Osteoblast (primary cell): ENCODE results near the gene SLC43A1. TPM values are rescaled to one million over a fixed set of nuclear protein-coding genes. Genes with fewer than 3 reads are reported as not detected.

Experiments
- DNase-seq: peaks from one replicate; pipeline ENCODE4 v3.0.0; 2011; ENCODE audit warnings: low spot score, mixed read lengths; ENCODE audit not compliant: insufficient read length; ENCODE audit errors: missing footprints
- H2AFZ ChIP-seq: 2 replicates; pipeline ENCODE4 v1.6.0; 2011; ENCODE audit warnings: mild to moderate bottlenecking, low read length
- H3K27ac ChIP-seq: 2 replicates; pipeline ENCODE4 v1.5.1; 2011; ENCODE audit warnings: mild to moderate bottlenecking, low read depth, low read length, moderate library complexity
- H3K27me3 ChIP-seq: 2 replicates; pipeline ENCODE4 v1.6.0; 2012; ENCODE audit warnings: mild to moderate bottlenecking, control low read depth, inconsistent platforms, low read length, moderate library complexity; ENCODE audit not compliant: insufficient read depth
- H3K36me3 ChIP-seq: 2 replicates; pipeline ENCODE4 v1.5.1; 2011; ENCODE audit warnings: mild to moderate bottlenecking, low read length, control low read depth, moderate library complexity; ENCODE audit not compliant: insufficient read depth
- H3K4me1 ChIP-seq: 2 replicates; pipeline ENCODE4 v1.5.1; 2011; ENCODE audit warnings: mild to moderate bottlenecking, low read length, control low read depth, moderate library complexity; ENCODE audit not compliant: insufficient read depth
- H3K4me2 ChIP-seq: 2 replicates; pipeline ENCODE4 v1.6.0; 2011; ENCODE audit warnings: mild to moderate bottlenecking, low read length; ENCODE audit not compliant: insufficient read depth
- H3K4me3 ChIP-seq: fragments of 200-600 bp; sonication (generic); 3 replicates; pipeline ENCODE4 v1.5.1; 2012; ENCODE audit warnings: mild to moderate bottlenecking, low read length, inconsistent platforms; ENCODE audit not compliant: insufficient read depth
- H3K79me2 ChIP-seq: 2 replicates; pipeline ENCODE4 v1.6.0; 2012; ENCODE audit warnings: mild to moderate bottlenecking, low read length, control low read depth, inconsistent platforms; ENCODE audit not compliant: insufficient read depth
- H3K9me3 ChIP-seq: 2 replicates; pipeline ENCODE4 v1.5.1; 2011; ENCODE audit warnings: low read depth, low read length, control low read depth
- H4K20me1 ChIP-seq: 2 replicates; pipeline ENCODE4 v1.6.0; 2012; ENCODE audit warnings: mild to moderate bottlenecking, low read length, control low read depth; ENCODE audit not compliant: insufficient read depth
- CTCF ChIP-seq: IDR thresholded peaks from 2 replicates; pipeline ENCODE4 v1.5.1; 2011; ENCODE audit warnings: mild to moderate bottlenecking, low read depth, low read length, moderate library complexity; ENCODE audit errors: extremely low read depth
- small RNA-seq: library from RNA; depleted of rRNA; stranded (forward); fragments of <200 nt; gene quantifications from one replicate; pipeline ENCODE3, GENCODE V24; 2012
- total RNA-seq: library from RNA; depleted of rRNA; stranded (reverse); fragments of >200 nt; gene quantifications from 2 replicates; pipeline ENCODE4 v1.2.3, GENCODE V29; 2012

The SLC43A1 gene
- total RNA-seq, 1 donor, result 18.5 TPM

GRCh38 chr11:57434640-57435546 is 80.6 kb downstream of the SLC43A1 start:
- Histone ChIP-seq H2AFZ (peak overlapping the region; percentile 16), H3K27ac (peak overlapping the region; percentile 31), H3K4me2 (peak overlapping the region; percentile 28), H3K36me3 (no peaks in the 10 kb centered on the region), H3K4me3 (no peak overlapping the region), H4K20me1 (no peaks in the 10 kb centered on the region), H3K9me3 (no peaks in the 10 kb centered on the region), H3K27me3 (no peaks in the 10 kb centered on the region), H3K79me2 (no peaks in the 10 kb centered on the region), H3K4me1 (peaks cover 34% of the 10 kb centered on the region)
- DNase-seq, result peak; percentile 85
- TF ChIP-seq CTCF, result no peak

Small RNAs within 50 kb of the gene (small RNA-seq; reads per million reads assigned to genes)
- gene RN7SL605P, result not detected
- gene RNA5SP341, result not detected

Other genes with a start within 250 kb of the SLC43A1 start
- gene TNKS1BP1, start 190.8 kb downstream of the SLC43A1 start, total RNA-seq, result 71.6 and 74.6 TPM in 2 replicates
- 55.4 and 58.0 TPM in 2 replicates for gene SSRP1, start 179.8 kb downstream of the SLC43A1 start, total RNA-seq
- not detected in 2 replicates for gene P2RX3, start 177.3 kb downstream of the SLC43A1 start, total RNA-seq
- gene PRG3, start 134.6 kb downstream of the SLC43A1 start, total RNA-seq, result not detected in 2 replicates
- not detected in 2 replicates for gene PRG2, start 125.1 kb downstream of the SLC43A1 start, total RNA-seq
- gene SLC43A3, start 88.6 kb downstream of the SLC43A1 start, total RNA-seq, result 51.4 and 61.0 TPM in 2 replicates
- gene RTN4RL2, start 55.2 kb downstream of the SLC43A1 start, total RNA-seq, result 0.29 and 0.36 TPM in 2 replicates
- gene TIMM10, start 15.1 kb upstream of the SLC43A1 start, total RNA-seq, result 22.1 and 25.7 TPM in 2 replicates
- gene SMTNL1, start 21.9 kb upstream of the SLC43A1 start, total RNA-seq, result not detected in 2 replicates
- gene UBE2L6, start 52.0 kb upstream of the SLC43A1 start, total RNA-seq, result 61.3 and 65.9 TPM in 2 replicates
- 31.5 and 47.7 TPM in 2 replicates for gene SERPING1, start 82.0 kb upstream of the SLC43A1 start, total RNA-seq
- 0.59 and 0.72 TPM in 2 replicates for gene YPEL4, start 134.2 kb upstream of the SLC43A1 start, total RNA-seq
- 15.2 and 15.6 TPM in 2 replicates for gene CLP1, start 142.1 kb upstream of the SLC43A1 start, total RNA-seq
- 48.3 and 48.9 TPM in 2 replicates for gene ZDHHC5, start 152.4 kb upstream of the SLC43A1 start, total RNA-seq
- 13.4 and 13.6 TPM in 2 replicates for gene MED19, start 196.5 kb upstream of the SLC43A1 start, total RNA-seq
- 41.3 and 47.8 TPM in 2 replicates for gene TMX2, start 196.9 kb upstream of the SLC43A1 start, total RNA-seq
- 58.9 and 68.8 TPM in 2 replicates for gene SELENOH, start 225.8 kb upstream of the SLC43A1 start, total RNA-seq
- not detected in 2 replicates for gene BTBD18, start 236.1 kb upstream of the SLC43A1 start, total RNA-seq
- gene CTNND1, start 246.1 kb upstream of the SLC43A1 start, total RNA-seq, result 126 and 140 TPM in 2 replicates